Measurements from ENCODE around the gene HOXD8. TPM values are rescaled to one million over a fixed set of nuclear protein-coding genes. Genes with fewer than 3 reads are reported as not detected.

Gene HOXD8
- total RNA-seq, 4 donors from 2014 or later, result 2.4 to 8.9 (median 6.0) TPM

GRCh38 chr2:176151442-176152287 is 22.2 kb downstream of the HOXD8 start, which contains the start of gene HOXD4:
TSS of gene HOXD4 (plus strand) at chr2:176151550. CDS start at chr2:176151634, 84 bp downstream.
- TF ChIP-seq CTCF (IDR thresholded peaks at IDR 0.05) (no peak), POLR2A (IDR thresholded peaks at IDR 0.05) (no peak)
- 38 to 58% methylated on average over 32 to 55 of the region's 55 CpGs for WGBS, 2 donors
- H3K4me3 ChIP-seq (ENCODE audit: low read depth, poor library complexity, severe bottlenecking), result no peak within 1 kb of the TSS
- DNase-seq (ENCODE audit: low spot score in 2 of 2), result peak in 1 of 2 donors; percentile 70
- intact Hi-C loops (cut with DNase I; ENCODE audit: low total_unique reads), result no loop called here

GRCh38 chr2:176152350-176153181 is 23.1 kb downstream of the HOXD8 start:
- no peak for TF ChIP-seq POLR2A (IDR thresholded peaks at IDR 0.05)
- intact Hi-C loops (cut with DNase I; ENCODE audit: low total_unique reads), result no loop called here
- peak in 1 of 2 donors; percentile 75 for DNase-seq (ENCODE audit: low spot score in 2 of 2)
- WGBS, 2 donors, result 50 to 54% methylated on average over 48 of the region's 48 CpGs
- H3K4me3 ChIP-seq (ENCODE audit: low read depth, poor library complexity, severe bottlenecking), result no peak overlapping the region

GRCh38 chr2:176154576-176155252 is 25.2 kb downstream of the HOXD8 start:
- 66 to 71% methylated on average over 11 of the region's 11 CpGs for WGBS, 2 donors
- TF ChIP-seq CTCF (IDR thresholded peaks at IDR 0.05), result no peak
- TF ChIP-seq POLR2A (IDR thresholded peaks at IDR 0.05), result no peak
- no peak overlapping the region for H3K4me3 ChIP-seq (ENCODE audit: low read depth, poor library complexity, severe bottlenecking)
- no peak for DNase-seq (ENCODE audit: low spot score in 2 of 2)
- intact Hi-C loops (cut with DNase I; ENCODE audit: low total_unique reads), result no loop called here

GRCh38 chr2:176155356-176156044 is 26.0 kb downstream of the HOXD8 start:
- no peak overlapping the region for H3K4me3 ChIP-seq (ENCODE audit: low read depth, poor library complexity, severe bottlenecking)
- intact Hi-C loops (cut with DNase I; ENCODE audit: low total_unique reads), result no loop called here
- WGBS, 2 donors, result 62 to 64% methylated on average over 6 of the region's 6 CpGs
- TF ChIP-seq CTCF (IDR thresholded peaks at IDR 0.05) (no peak), POLR2A (IDR thresholded peaks at IDR 0.05) (no peak)
- no peak for DNase-seq (ENCODE audit: low spot score in 2 of 2)

GRCh38 chr2:176156301-176156806 is 26.8 kb downstream of the HOXD8 start:
- no peak overlapping the region for H3K4me3 ChIP-seq (ENCODE audit: low read depth, poor library complexity, severe bottlenecking)
- intact Hi-C loops (cut with DNase I; ENCODE audit: low total_unique reads), result no loop called here
- TF ChIP-seq CTCF (IDR thresholded peaks at IDR 0.05) (no peak), POLR2A (IDR thresholded peaks at IDR 0.05) (no peak)
- 69% methylated on average over 8 of the region's 8 CpGs for WGBS, 2 donors
- peak in 1 of 2 donors; percentile 73 for DNase-seq (ENCODE audit: low spot score in 2 of 2)

Data from lower leg skin (tissue), 4 donors.